ENCODE results near the gene MGLL. TPM values are rescaled to one million over a fixed set of nuclear protein-coding genes. Genes with fewer than 3 reads are reported as not detected.
A peak's percentile ranks its signal among the peaks of the same experiment; 100 is the strongest.

MGLL gene
- total RNA-seq, 1 donor from 2014 or later, result 132 TPM

- H3K4me1 ChIP-seq, result peaks cover 46% of the 10 kb centered on the region
- intact Hi-C loops (cut with DNase I), result no loop called here
- H3K4me3 ChIP-seq, result peak overlapping the region; percentile 33
- H3K9me3 ChIP-seq, result no peaks in the 10 kb centered on the region
- no peaks in the 10 kb centered on the region for H3K27me3 ChIP-seq (ENCODE audit: low read depth)
- ATAC-seq, result no peak
- no peaks in the 10 kb centered on the region for H3K36me3 ChIP-seq
- TF ChIP-seq CTCF (IDR thresholded peaks at IDR 0.05), result no peak
- H3K27ac ChIP-seq, result peak overlapping the region; percentile 81
- no peak for DNase-seq
Observed at GRCh38 chr3:127760791-127761440, 61.4 kb downstream of the MGLL start.

- H3K9me3 ChIP-seq, result no peaks in the 10 kb centered on the region
- no peaks in the 10 kb centered on the region for H3K27me3 ChIP-seq (ENCODE audit: low read depth)
- peaks cover 48% of the 10 kb centered on the region for H3K4me1 ChIP-seq
- no peak overlapping the region for H3K4me3 ChIP-seq
- no peak for TF ChIP-seq CTCF (IDR thresholded peaks at IDR 0.05)
- no peak for ATAC-seq
- H3K27ac ChIP-seq, result no peak overlapping the region
- no peak for DNase-seq
- intact Hi-C loops (cut with DNase I), result no loop called here
- no peaks in the 10 kb centered on the region for H3K36me3 ChIP-seq
Observed at GRCh38 chr3:127760361-127760760, 62.0 kb downstream of the MGLL start.

GRCh38 chr3:127759826-127760225 is 62.5 kb downstream of the MGLL start:
- no peak for TF ChIP-seq CTCF (IDR thresholded peaks at IDR 0.05)
- intact Hi-C loops (cut with DNase I), result no loop called here
- peaks cover 52% of the 10 kb centered on the region for H3K4me1 ChIP-seq
- DNase-seq, result no peak
- no peak overlapping the region for H3K4me3 ChIP-seq
- no peak for ATAC-seq
- H3K27ac ChIP-seq, result no peak overlapping the region
- no peaks in the 10 kb centered on the region for H3K27me3 ChIP-seq (ENCODE audit: low read depth)
- H3K9me3 ChIP-seq, result no peaks in the 10 kb centered on the region
- H3K36me3 ChIP-seq, result no peaks in the 10 kb centered on the region

- Histone ChIP-seq H3K36me3 (no peaks in the 10 kb centered on the region), H3K27ac (no peak overlapping the region), H3K9me3 (no peaks in the 10 kb centered on the region), H3K4me3 (no peak overlapping the region), H3K4me1 (peaks cover 50% of the 10 kb centered on the region), H3K27me3 (ENCODE audit: low read depth) (no peaks in the 10 kb centered on the region)
- intact Hi-C loops (cut with DNase I), result no loop called here
- ATAC-seq, result no peak
- no peak for TF ChIP-seq CTCF (IDR thresholded peaks at IDR 0.05)
- no peak for DNase-seq
Observed at GRCh38 chr3:127758013-127758412, 64.3 kb downstream of the MGLL start.

GRCh38 chr3:127755305-127755681 is 67.0 kb downstream of the MGLL start:
- ATAC-seq, result no peak

More at GRCh38 chr3:127755305-127755681, 67.0 kb downstream of the MGLL start:
- H3K9me3 ChIP-seq, result no peaks in the 10 kb centered on the region
- no peak overlapping the region for H3K27ac ChIP-seq
- peaks cover 23% of the 10 kb centered on the region for H3K4me1 ChIP-seq
- H3K4me3 ChIP-seq, result no peak overlapping the region
- no peak for TF ChIP-seq CTCF (IDR thresholded peaks at IDR 0.05)
- intact Hi-C loops (cut with DNase I), result no loop called here
- no peaks in the 10 kb centered on the region for H3K27me3 ChIP-seq (ENCODE audit: low read depth)
- H3K36me3 ChIP-seq, result no peaks in the 10 kb centered on the region
- DNase-seq, result no peak
